GM12878 (cell line): ENCODE data around the gene MGAT3. TPM values are rescaled to one million over a fixed set of nuclear protein-coding genes. Genes with fewer than 3 reads are reported as not detected.

ENCODE experiments used
- ATAC-seq: fragments of 200-7000 bp; cut with Tn5 transposase; 3 replicates; pipeline ENCODE4 v1.9.1; 2020; ENCODE audit warnings: mild to moderate bottlenecking, moderate library complexity
- BruUV-seq: library from RNA; stranded (reverse); fragments of 400-500 nt; replicated peaks from 2 replicates; lab custom pipeline; 2021; lab: Mats Ljungman, UMichigan
- CTCF ChIA-PET: fragments of 300-600 bp; sonication (Branson Sonifier 250); formaldehyde crosslinking; extraction: SDS; loops from one replicate; lab custom pipeline; 2021; ENCODE audit warnings: inconsistent platforms; lab: Yijun Ruan, JAX
- POLR2A ChIA-PET: fragments of 350-600 bp; formaldehyde crosslinking; extraction: SDS; loops from one replicate; lab custom pipeline; 2021; ENCODE audit warnings: inconsistent platforms; lab: Charles Lee
- RAD21 ChIA-PET: fragments of 300-600 bp; sonication (Branson Sonifier 250); formaldehyde crosslinking; loops from one replicate; lab custom pipeline; 2023; ENCODE audit warnings: antibody characterized with exemption; ENCODE audit not compliant: unreplicated experiment; lab: Charles Lee
- SMC1A ChIA-PET: fragments of 300-600 bp; sonication (Branson Sonifier 250); formaldehyde crosslinking; loops from one replicate; lab custom pipeline; 2023; ENCODE audit not compliant: unreplicated experiment, uncharacterized antibody; lab: Charles Lee
- DNase-seq: peaks from one replicate; pipeline ENCODE4 v3.0.0-alpha.2; 2011; ENCODE audit warnings: low read depth, low spot score
- FAIRE-seq: peaks from 3 replicates; lab custom pipeline; 2011; peaks lifted over from hg19 to GRCh38; lab: Jason Lieb, UNC
- H2AFZ ChIP-seq: 2 replicates; pipeline ENCODE4 v1.6.0; 2011; ENCODE audit warnings: low read depth, low read length, control low read depth; ENCODE audit not compliant: control insufficient read depth
- H3K27ac ChIP-seq: 2 replicates; pipeline ENCODE4 v1.5.1; 2011; ENCODE audit warnings: control low read depth; ENCODE audit not compliant: control insufficient read depth, insufficient read depth
- H3K27me3 ChIP-seq, 2 experiments: replicated peaks in 1 of 2; 2 replicates each; pipeline versions ENCODE4 v1.6.0 to v1.6.1; 2011; ENCODE audit warnings: low read length in 1 of 2; ENCODE audit not compliant: control insufficient read depth in 2 of 2, insufficient read depth in 2 of 2
- H3K36me3 ChIP-seq, 2 experiments: 2 replicates each; pipeline ENCODE4 v1.5.1; 2011; ENCODE audit warnings: low read length in 1 of 2; ENCODE audit not compliant: control insufficient read depth in 2 of 2, insufficient read depth in 2 of 2
- H3K4me1 ChIP-seq: 2 replicates; pipeline ENCODE4 v1.6.1; 2011; ENCODE audit warnings: mild to moderate bottlenecking, low read length, moderate library complexity, mixed read lengths; ENCODE audit not compliant: control insufficient read depth, insufficient read depth
- H3K4me2 ChIP-seq: 2 replicates; pipeline ENCODE4 v1.6.0; 2011; ENCODE audit warnings: control low read depth; ENCODE audit not compliant: control insufficient read depth, insufficient read depth
- H3K4me3 ChIP-seq: fragments of 200-600 bp; sonication (generic); 2 replicates; pipeline ENCODE4 v1.5.1; 2016
- H3K79me2 ChIP-seq: 2 replicates; pipeline ENCODE4 v1.6.0; 2011; ENCODE audit warnings: low read length; ENCODE audit not compliant: control insufficient read depth, insufficient read depth
- H3K9ac ChIP-seq: 2 replicates; pipeline ENCODE4 v1.8.0; 2011; ENCODE audit warnings: low read length, control low read depth, mixed read lengths; ENCODE audit not compliant: control insufficient read depth, insufficient read depth
- H3K9me3 ChIP-seq: replicated peaks from 3 replicates; pipeline ENCODE4 v1.5.1; 2011; ENCODE audit warnings: mild to moderate bottlenecking, low read length; ENCODE audit not compliant: control insufficient read depth, insufficient read depth
- H4K20me1 ChIP-seq: 2 replicates; pipeline ENCODE4 v1.6.0; 2011; ENCODE audit not compliant: control insufficient read depth, insufficient read depth
- CHD4 ChIP-seq: fragments of 200-600 bp; sonication (generic); IDR thresholded peaks from 2 replicates; pipeline ENCODE4 v1.6.1; 2016; ENCODE audit warnings: mild to moderate bottlenecking
- NFYA ChIP-seq: IDR thresholded peaks from 2 replicates; pipeline ENCODE4 v1.6.1; 2011; ENCODE audit warnings: low read depth, mild to moderate bottlenecking, low read length, improper control_type of control experiment, borderline replicate concordance
- PML ChIP-seq: IDR thresholded peaks from 2 replicates; pipeline ENCODE4 v1.6.1; 2012; ENCODE audit warnings: low read length, inconsistent platforms
- POU2F2 ChIP-seq: IDR thresholded peaks from 3 replicates; pipeline ENCODE4 v1.6.1; 2011; ENCODE audit warnings: low read depth, mild to moderate bottlenecking, low read length, borderline replicate concordance
- WGBS: methylation state at CpG from one replicate; pipeline ENCODE4 v1.1.6; 2016; ENCODE audit warnings: low lambda C conversion rate; ENCODE audit not compliant: insufficient replicate concordance, insufficient coverage; ENCODE audit errors: missing lambda C conversion rate; 5-methylcytosine and 5-hydroxymethylcytosine counted together
- in situ Hi-C: fragments of 300-500 bp; cut with MboI; formaldehyde crosslinking; loops from 9 replicates; pipeline ENCODE4 v1.14.3; 2018; ENCODE audit warnings: mixed read lengths
- intact Hi-C: fragments of 100-400 bp; cut with micrococcal nuclease; formaldehyde crosslinking; loops from one replicate; pipeline ENCODE4 v1.14.2; 2022; ENCODE audit not compliant: unreplicated experiment
- polyA plus RNA-seq, 11 experiments: library from polyadenylated mRNA; depleted of rRNA in 4 of 11; unstranded in 6 of 11; stranded (reverse) in 5 of 11; fragments of >200 nt; fragmentation: Nextera tagmentation in 4 of 11; fragmentation: Illumina TruSeq in 1 of 11; extraction: Ambion mirVana in 4 of 11; extraction: Trizol in 1 of 11; gene quantifications; 1 replicate in 1 of 11; 2 replicates in 10 of 11; pipeline versions ENCODE4 v1.2.1 to v1.2.3, GENCODE V29; 2011 to 2016; ENCODE audit warnings: inconsistent platforms in 2 of 11, missing spikeins in 2 of 11, low read depth in 1 of 11
- total RNA-seq, 4 experiments: library from RNA; depleted of rRNA in 3 of 4; stranded (reverse); fragments of >200 nt in 3 of 4; fragmentation: Illumina TruSeq in 1 of 4; extraction: Trizol in 1 of 4; gene quantifications; 2 replicates each; pipeline versions ENCODE4 v1.2.1 to v1.2.3, GENCODE V29; 2013 to 2021
- TF ChIP-seq, protein P1 (sequence below): IDR thresholded peaks from 2 replicates; pipeline ENCODE4 v1.6.1; 2012; ENCODE audit warnings: improper control_type of control experiment, low read depth, low read length; ENCODE audit not compliant: insufficient replicate concordance

Gene MGAT3
- total and polyA plus RNA-seq, 10 of the 15 experiments (the other 5 are each of a cell fraction or from before 2014, with no cell fraction given) = 0.32 to 40.2 (median 11.9) TPM

DNA sequence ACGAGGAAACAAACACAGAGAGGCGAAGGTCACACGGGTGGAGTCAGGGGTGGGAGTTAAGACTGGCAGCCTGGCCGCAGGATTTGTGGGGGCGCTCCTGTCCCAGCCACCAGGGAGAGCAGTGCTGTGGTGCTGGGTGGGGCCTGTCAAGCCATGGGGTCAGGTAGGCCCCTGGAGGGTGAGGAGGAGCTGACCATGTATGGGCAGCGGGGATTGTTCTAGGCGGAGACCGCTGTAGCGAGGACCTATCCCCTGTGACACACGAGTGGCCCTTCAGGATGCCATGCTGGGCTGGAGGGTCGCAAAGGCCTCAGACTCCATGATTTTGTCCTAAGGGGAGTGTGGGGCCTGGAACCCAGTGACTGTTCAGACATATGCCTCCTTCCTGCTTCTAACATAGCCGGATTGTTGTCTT is 77.3 kb downstream of the MGAT3 start:
- CTCF ChIA-PET = interaction anchor here (0.8 to 17.8 kb wide), 17 partner anchors 9 to 915 kb away, joined by 3 to 372 read pairs (median 4); partner anchors contain the start of gene MIEF1
- Histone ChIP-seq H3K9me3 (no peaks in the 10 kb centered on the region), H2AFZ (no peak overlapping the region), H3K36me3 (peaks cover 0 to 5% of the 10 kb centered on the region in 2 experiments; a peak in 1 of 4 replicates), H3K27ac (no peak overlapping the region), H3K27me3 (no peaks in the 10 kb centered on the region), H3K4me1 (peaks cover 18% of the 10 kb centered on the region), H3K4me2 (no peak overlapping the region), H3K4me3 (no peak overlapping the region), H3K9ac (no peak overlapping the region), H4K20me1 (no peaks in the 10 kb centered on the region), H3K79me2 (peaks cover 33% of the 10 kb centered on the region)
- ATAC-seq (no peak), DNase-seq (no peak), FAIRE-seq (no peak)
- in situ Hi-C loops = no loop called here
- RAD21 ChIA-PET = interaction anchor here (1.3 to 5.5 kb wide), 3 partner anchors 490 to 510 kb away, joined by 4 to 48 read pairs (median 5); no protein-coding TSS in a partner anchor
- BruUV-seq = no TSS peak
- POLR2A ChIA-PET = interaction anchor here (0.6 to 0.8 kb wide), 3 partner anchors 11 to 490 kb away, joined by 3 to 8 read pairs (median 3); no protein-coding TSS in a partner anchor
- 72% methylated on average over 11 of the region's 12 CpGs for WGBS
- SMC1A ChIA-PET = interaction anchor here (0.8 to 6.2 kb wide), 6 partner anchors 38 to 814 kb away, joined by 3 to 31 read pairs (median 3); no protein-coding TSS in a partner anchor
- TF ChIP-seq PML (no peak), CHD4 (no peak), POU2F2 (no peak), NFYA (no peak)
- TF ChIP-seq, protein P1, sequence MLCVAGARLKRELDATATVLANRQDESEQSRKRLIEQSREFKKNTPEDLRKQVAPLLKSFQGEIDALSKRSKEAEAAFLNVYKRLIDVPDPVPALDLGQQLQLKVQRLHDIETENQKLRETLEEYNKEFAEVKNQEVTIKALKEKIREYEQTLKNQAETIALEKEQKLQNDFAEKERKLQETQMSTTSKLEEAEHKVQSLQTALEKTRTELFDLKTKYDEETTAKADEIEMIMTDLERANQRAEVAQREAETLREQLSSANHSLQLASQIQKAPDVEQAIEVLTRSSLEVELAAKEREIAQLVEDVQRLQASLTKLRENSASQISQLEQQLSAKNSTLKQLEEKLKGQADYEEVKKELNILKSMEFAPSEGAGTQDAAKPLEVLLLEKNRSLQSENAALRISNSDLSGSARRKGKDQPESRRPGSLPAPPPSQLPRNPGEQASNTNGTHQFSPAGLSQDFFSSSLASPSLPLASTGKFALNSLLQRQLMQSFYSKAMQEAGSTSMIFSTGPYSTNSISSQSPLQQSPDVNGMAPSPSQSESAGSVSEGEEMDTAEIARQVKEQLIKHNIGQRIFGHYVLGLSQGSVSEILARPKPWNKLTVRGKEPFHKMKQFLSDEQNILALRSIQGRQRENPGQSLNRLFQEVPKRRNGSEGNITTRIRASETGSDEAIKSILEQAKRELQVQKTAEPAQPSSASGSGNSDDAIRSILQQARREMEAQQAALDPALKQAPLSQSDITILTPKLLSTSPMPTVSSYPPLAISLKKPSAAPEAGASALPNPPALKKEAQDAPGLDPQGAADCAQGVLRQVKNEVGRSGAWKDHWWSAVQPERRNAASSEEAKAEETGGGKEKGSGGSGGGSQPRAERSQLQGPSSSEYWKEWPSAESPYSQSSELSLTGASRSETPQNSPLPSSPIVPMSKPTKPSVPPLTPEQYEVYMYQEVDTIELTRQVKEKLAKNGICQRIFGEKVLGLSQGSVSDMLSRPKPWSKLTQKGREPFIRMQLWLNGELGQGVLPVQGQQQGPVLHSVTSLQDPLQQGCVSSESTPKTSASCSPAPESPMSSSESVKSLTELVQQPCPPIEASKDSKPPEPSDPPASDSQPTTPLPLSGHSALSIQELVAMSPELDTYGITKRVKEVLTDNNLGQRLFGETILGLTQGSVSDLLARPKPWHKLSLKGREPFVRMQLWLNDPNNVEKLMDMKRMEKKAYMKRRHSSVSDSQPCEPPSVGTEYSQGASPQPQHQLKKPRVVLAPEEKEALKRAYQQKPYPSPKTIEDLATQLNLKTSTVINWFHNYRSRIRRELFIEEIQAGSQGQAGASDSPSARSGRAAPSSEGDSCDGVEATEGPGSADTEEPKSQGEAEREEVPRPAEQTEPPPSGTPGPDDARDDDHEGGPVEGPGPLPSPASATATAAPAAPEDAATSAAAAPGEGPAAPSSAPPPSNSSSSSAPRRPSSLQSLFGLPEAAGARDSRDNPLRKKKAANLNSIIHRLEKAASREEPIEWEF = no peak
- intact Hi-C loops = loop anchor here (1.0 to 5.0 kb wide), 2 partner anchors 502 to 813 kb away; partner anchors contain the start of gene ADSL
